Activated CD4-positive, alpha-beta T cell treated with anti-CD3 and anti-CD28 coated beads, Interleukin-2, Interleukin-6, amounts not matched to agents 100 ng/mL and 50 ng/mL, durations not matched to agents 16 hours and 8 hours (primary cell): ENCODE measurements around the gene TEX55.
"Not testable (repeated sequence)": the region's sequence is repeated elsewhere in the genome, so short reads cannot be mapped to it uniquely, and the experiment has no call there.

Source experiments
- DNase-seq: peaks from one replicate; pipeline ENCODE4 v3.0.0-alpha.2; 2020

The TEX55 gene

DNA sequence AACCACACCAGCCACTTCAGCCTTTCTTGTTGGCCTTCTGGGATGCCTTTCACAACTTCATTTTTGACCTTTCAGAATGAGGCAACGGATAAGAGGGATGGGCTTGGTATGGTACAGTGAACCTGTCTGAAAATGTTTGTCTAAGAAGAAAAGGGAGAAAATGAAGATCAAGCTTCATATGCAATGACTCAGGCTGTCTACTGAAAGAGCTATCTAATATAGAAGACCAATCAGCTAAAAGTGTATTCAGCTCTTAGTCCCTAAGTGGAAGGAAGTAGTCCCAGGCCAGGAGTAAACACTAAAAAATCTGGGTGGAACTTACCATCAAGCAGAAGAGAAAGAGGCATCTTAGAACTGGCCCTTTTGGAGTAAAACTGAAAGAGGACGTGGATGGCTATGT lies 15.3 kb downstream of the TEX55 start:
- no peak for DNase-seq

DNA sequence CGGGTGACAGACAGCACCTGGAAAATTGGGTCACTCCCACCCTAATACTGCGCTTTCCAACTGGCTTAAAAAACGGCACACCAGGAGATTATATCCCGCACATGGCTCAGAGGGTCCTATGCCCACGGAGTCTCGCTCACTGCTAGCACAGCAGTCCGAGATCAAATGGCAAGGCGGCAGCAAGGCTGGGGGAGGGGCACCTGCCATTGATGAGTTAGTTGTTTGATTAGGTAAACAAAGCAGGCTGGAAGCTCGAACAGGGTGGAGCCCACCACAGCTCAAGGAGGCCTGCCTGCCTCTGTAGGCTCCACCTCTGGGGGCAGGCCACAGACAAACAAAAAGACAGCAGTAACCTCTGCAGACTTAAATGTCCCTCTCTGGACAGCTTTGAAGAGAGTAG lies 18.8 kb downstream of the TEX55 start:
- not testable (repeated sequence) for DNase-seq

DNA sequence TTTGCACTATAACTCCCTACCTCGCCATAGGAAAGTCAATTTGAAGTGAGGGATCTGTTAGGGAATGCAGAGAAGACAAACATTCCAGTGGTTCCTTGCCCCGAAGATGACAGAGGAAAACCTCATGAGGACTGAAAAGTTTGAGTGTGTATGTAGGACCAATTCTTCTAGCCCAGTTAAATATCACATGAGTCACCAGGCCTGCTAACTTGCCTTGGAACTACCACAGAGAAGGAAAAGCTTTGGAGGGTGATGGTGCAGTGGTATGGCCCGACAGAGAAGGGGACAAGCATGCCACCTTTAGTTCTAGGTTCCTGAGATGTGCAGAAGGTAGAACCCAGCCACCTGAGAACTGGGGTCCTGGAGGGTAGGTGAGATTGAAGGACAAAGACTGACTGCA lies 24.9 kb downstream of the TEX55 start:
- no peak for DNase-seq

- DNase-seq = no peak
These were observed 27.4 kb downstream of the TEX55 start, which contains the start of gene UPK1B for GRCh38 chr3:119173325-119173724. TSS of gene UPK1B (plus strand) at chr3:119173598. CDS start at chr3:119186742, 13,144 bp downstream.

- DNase-seq = no peak
These were observed 30.1 kb downstream of the TEX55 start for GRCh38 chr3:119175872-119176756.

DNA sequence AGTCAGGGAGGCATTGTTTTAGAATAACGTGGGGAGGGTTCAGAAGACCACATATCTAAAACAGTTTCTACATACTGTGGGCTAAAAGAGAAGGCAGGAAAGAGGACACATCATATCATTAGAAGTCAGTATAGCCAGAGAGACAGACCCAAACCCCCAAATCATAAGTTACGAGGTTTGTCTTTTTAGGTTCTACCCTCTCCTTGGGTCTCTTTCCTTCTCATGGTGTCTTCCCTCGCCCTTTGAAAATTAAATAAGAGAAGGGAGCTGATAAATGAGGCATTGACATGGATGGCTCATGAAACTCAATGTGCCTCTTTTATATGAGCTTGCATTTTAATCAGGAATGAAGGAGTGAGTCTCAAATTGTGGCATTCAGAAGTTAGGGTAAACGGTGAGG lies 30.8 kb downstream of the TEX55 start:
- no peak for DNase-seq

DNA sequence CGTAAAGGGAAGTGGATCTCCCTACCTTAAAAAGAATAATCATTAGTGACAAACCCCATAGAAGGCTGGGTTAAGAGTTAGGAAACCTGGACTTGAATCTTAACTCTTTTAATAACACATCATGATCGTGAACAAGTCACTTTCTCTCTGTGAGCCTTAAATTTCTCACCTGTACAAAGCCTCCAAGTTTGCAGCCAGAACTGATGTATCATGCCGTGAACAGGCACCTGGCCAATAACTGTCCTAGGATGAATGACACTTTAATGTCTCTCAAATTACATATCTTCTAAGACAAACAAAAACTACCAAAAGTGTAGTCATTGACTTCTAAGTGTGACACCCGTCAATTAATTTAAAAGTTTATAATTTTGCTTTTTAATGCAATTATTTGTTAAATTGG lies 31.4 kb downstream of the TEX55 start:
- no peak for DNase-seq

GRCh38 chr3:119181765-119182164 lies 35.8 kb downstream of the TEX55 start:
- no peak for DNase-seq

GRCh38 chr3:119184111-119184510 lies 38.1 kb downstream of the TEX55 start:
- DNase-seq = no peak

- peak; percentile 17 for DNase-seq
These were observed 39.0 kb downstream of the TEX55 start for GRCh38 chr3:119184796-119185570.

DNA sequence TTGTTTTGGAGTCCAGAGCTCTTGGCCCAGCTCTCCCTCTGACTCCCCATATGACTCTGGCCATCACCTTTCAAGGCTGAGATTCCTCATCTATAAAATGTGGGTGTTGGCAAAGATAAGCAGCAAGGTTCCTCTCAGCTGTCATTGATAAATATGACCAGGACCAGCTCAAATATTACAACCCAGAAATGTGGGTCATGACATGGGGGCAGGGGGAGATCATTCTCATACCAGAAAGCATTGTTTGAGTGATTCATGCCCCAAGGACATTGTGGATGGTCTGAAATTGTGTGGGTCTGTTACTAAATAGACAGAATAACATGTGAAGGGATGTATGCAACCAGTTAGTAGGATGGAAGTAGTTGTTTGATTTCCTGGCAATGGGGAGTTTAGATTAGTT lies 41.3 kb downstream of the TEX55 start:
- DNase-seq = no peak

- DNase-seq = no peak
These were observed 45.8 kb downstream of the TEX55 start for GRCh38 chr3:119191800-119192199.

DNA sequence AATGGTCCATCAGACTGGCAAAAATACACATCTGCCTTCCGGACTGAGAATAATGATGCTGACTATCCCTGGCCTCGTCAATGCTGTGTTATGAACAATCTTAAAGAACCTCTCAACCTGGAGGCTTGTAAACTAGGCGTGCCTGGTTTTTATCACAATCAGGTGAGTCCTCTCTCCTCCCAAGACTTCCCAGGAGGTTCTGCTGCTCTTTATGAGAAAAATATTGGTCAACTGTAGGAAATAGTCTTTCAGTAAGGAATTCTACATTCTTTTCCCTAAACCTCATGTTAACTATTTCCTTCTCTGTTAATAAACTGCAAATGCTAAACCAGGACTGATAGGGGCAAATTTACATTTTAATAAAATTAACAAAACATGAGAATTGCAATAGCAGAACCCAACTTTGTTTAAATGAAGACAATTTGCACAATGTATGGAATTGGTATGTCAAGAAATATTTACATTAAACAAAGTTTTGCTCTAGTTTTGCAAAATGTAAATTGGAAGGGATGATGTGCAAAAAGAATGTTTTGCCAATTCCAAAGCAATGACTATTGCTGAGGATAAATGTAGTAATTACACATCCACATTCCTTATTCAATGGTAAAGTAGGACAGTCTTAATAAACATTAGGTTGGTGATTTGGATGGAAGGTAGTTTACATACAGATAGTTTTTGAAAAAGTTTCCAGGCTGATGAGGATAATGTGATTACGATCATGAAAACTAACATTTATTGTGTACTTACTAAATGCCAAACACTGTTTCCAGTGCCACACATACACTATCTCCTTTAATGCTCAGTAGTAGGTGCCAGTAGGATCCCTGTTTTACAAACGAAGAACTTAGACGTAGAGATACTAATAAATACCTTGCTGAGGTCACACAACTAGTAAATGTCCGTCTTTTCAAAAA lies 48.5 kb downstream of the TEX55 start:
- no peak for DNase-seq

DNA sequence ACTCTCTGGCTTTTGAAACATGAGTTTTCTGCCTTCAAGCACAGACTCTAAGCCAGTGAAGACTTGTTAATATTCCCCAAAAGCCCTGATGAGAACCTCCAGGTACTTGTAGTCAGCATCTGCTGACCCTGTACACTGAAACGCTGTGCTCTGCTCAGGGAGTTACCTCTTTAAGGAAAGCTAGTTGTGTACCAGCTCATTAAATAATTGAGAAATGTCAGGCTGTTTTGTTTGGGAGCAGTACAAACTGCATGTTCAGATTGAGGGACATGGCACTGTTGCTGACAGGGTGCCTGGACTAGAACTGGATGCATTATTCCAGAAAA lies 49.1 kb downstream of the TEX55 start:
- no peak for DNase-seq

GRCh38 chr3:119195911-119196310 lies 49.9 kb downstream of the TEX55 start:
- no peak for DNase-seq
